NB4 (cell line): Measurements from ENCODE around the gene THSD4.

ENCODE experiments used
- MYC ChIP-seq: IDR thresholded peaks from 2 replicates; pipeline ENCODE4 v1.6.1; 2011; ENCODE audit warnings: low read depth, low read length
- POLR2A ChIP-seq: IDR thresholded peaks from 2 replicates; pipeline ENCODE4 v1.6.1; 2011; ENCODE audit warnings: mild to moderate bottlenecking; ENCODE audit not compliant: insufficient read length; ENCODE audit errors: extremely low read depth
- TF ChIP-seq, protein P1 (sequence below): IDR thresholded peaks from one replicate; pipeline ENCODE4 v1.5.1; 2012; ENCODE audit warnings: low read depth, low read length
- TF ChIP-seq, protein P2 (sequence below): IDR thresholded peaks from 2 replicates; pipeline ENCODE4 v1.6.1; 2011; ENCODE audit warnings: low read depth, low read length

DNA sequence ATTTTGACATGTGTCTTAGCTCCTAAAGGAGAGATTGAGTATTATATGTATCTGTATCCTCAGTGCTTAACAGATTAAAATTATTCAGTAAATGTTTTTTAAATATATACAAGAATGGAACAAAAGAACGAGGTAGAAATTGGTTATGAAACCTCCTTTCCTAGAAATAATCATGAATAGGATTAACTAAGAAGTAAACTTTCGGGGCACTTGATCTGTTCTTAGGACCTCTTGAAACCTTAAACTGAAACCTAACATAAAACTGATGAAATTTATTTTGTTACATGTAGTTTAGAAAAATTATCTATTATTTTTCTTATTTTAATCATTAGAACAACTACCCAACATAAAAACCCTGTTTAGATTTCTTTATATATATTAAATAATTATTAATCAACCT is 311.5 kb downstream of the THSD4 start:
- TF ChIP-seq, protein P1, sequence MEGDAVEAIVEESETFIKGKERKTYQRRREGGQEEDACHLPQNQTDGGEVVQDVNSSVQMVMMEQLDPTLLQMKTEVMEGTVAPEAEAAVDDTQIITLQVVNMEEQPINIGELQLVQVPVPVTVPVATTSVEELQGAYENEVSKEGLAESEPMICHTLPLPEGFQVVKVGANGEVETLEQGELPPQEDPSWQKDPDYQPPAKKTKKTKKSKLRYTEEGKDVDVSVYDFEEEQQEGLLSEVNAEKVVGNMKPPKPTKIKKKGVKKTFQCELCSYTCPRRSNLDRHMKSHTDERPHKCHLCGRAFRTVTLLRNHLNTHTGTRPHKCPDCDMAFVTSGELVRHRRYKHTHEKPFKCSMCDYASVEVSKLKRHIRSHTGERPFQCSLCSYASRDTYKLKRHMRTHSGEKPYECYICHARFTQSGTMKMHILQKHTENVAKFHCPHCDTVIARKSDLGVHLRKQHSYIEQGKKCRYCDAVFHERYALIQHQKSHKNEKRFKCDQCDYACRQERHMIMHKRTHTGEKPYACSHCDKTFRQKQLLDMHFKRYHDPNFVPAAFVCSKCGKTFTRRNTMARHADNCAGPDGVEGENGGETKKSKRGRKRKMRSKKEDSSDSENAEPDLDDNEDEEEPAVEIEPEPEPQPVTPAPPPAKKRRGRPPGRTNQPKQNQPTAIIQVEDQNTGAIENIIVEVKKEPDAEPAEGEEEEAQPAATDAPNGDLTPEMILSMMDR = no peak
- no peak for TF ChIP-seq POLR2A
- TF ChIP-seq, protein P2, sequence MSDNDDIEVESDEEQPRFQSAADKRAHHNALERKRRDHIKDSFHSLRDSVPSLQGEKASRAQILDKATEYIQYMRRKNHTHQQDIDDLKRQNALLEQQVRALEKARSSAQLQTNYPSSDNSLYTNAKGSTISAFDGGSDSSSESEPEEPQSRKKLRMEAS = no peak
- no peak for TF ChIP-seq MYC
